Hepatocyte (in vitro differentiated cells): Measurements from ENCODE around the gene CREB5.

Experiments used
- CTCF ChIP-seq: fragments of 200-600 bp; sonication (generic); IDR thresholded peaks from 2 replicates; pipeline ENCODE4 v1.5.1; 2016; ENCODE audit warnings: antibody characterized with exemption, mild to moderate bottlenecking; ENCODE audit not compliant: poor library complexity
- EZH2 ChIP-seq: fragments of 200-600 bp; sonication (generic); IDR thresholded peaks from 2 replicates; pipeline ENCODE4 v1.6.1; 2016; ENCODE audit warnings: antibody characterized with exemption, mild to moderate bottlenecking, borderline replicate concordance

GRCh38 chr7:28739128-28739527 is 326.8 kb downstream of the CREB5 start:
- TF ChIP-seq CTCF (no peak), EZH2 (no peak)
